Activated effector memory CD4-positive, alpha-beta T cell treated with anti-CD3 and anti-CD28 coated beads, Interleukin-2, amount 50 U/mL, for 16 hours (primary cell): ENCODE data around the gene GFRA1.
"Not testable (repeated sequence)": the region's sequence is repeated elsewhere in the genome, so short reads cannot be mapped to it uniquely, and the experiment has no call there.

Experiments
- DNase-seq: peaks from one replicate; pipeline ENCODE4 v3.0.0-alpha.2; 2020

GFRA1 gene

DNA sequence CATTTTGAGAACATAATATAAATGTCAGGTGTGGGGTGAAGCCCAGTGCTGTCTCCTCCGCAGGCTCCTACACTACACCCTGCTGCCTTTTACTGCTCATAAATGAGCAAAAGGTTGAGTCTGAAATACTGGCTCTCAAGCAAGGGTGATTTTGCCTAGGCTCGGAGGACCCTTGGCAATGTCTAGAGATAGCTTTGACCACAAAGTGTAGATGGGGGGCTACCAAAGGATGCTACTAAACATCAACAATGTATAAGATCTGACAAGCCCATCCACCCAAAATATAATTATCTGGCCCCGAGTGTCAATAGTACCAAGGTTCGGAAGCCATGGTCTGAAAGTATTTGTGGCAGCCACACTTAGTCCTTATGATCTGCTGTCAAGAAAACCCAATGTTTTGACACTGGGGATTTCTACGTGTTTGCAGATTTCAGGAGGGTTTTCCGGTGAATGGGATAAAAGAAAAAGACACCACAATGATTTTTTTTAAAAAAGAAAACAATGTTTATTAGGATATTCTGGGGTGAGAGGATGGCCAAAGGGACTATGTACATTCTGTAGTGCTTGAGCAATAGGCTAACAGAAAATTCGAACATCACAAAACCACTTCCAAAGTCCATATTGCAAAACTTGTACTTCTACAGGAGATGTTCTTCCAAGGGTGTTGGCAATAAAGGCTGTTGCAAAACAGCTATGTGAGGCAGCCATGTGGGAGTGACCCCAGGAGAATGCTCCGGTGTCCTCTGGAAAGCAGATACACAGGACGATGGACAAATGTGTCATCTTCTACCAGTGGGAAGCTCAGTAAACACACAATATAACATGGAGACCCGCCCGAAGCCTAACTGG is 216.3 kb downstream of the GFRA1 start:
- DNase-seq = no peak

DNA sequence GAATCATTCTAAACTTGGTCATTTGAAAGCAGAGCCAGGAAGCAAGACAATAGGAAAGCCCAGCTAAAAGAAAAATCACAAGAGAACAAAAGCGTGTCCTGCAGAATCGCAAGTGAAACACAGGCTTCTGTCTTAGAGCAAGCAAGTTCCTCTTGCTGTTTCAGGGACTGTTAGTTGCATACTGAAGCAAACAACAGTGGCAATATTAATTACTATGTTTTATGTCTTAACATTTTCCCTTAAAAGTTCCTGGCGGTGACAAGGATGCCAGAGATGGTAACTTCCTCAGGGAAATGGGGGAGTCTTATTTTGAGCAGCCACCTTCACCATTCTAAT is 217.1 kb downstream of the GFRA1 start:
- DNase-seq = no peak

GRCh38 chr10:116055252-116055916 is 217.6 kb downstream of the GFRA1 start:
- DNase-seq = no peak

DNA sequence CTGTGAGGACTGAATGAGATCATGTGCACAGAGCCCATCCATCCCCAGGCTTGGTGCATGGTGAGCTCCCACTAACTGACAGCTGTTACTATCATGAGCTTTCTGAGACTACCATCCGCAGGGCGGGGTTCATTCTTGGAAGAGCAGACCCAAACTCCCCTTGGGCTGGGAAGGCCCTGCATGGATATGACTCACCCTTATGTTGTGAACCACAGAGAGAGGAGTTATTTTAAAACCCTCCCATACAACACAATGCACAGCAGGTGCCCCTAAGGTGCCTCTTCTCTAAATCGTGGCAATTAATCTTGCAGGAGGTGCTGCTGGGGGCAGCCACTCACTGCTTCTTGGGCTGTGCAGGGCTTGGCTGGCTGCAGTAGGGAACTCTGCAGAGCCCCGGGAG is 219.1 kb downstream of the GFRA1 start:
- DNase-seq = no peak

GRCh38 chr10:116053009-116053730 is 219.8 kb downstream of the GFRA1 start:
- DNase-seq = not testable (repeated sequence)

- DNase-seq = not testable (repeated sequence)
Observed at GRCh38 chr10:116052522-116052921, 220.5 kb downstream of the GFRA1 start.

DNA sequence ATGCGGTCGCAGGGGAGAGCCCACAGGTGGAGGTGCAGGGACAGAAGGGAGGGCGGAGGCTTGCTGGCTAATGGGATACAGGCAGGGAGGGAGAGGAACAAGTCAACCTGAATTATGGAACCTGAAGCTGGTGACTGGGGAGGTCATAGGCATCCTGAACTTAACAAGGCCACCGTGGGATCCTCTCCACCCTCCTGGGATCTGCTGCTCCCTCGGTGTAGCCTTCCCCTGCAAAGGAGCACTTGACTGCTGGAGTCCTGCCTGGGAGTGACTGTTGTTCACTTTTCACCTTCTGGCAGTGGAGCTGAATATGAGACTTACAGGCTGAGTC is 223.1 kb downstream of the GFRA1 start:
- DNase-seq = no peak

- DNase-seq = no peak
Observed at GRCh38 chr10:116049158-116049973, 223.6 kb downstream of the GFRA1 start.

GRCh38 chr10:116045366-116046356 is 227.3 kb downstream of the GFRA1 start:
- no peak for DNase-seq

DNA sequence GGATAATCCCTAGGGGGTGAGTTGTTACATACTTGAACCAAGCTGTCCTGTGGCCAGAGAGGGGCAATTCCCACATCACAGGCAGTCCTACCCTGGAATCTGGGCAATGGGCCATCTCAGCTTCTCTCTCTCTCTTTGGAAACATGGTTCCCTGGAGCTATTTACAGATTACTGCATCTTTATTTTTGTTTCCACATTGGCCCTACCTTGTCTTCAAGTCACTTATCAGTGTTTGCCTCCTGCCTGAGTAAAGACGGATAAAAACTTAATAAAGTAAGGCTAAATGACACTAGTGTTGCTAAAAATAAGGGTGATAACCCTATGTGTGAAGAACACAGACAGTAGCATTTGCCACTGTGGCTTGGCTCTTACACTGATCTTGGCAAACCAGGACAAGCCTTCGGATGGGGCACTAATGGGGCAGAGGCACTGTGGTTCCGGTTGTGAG is 228.2 kb downstream of the GFRA1 start:
- DNase-seq = no peak

DNA sequence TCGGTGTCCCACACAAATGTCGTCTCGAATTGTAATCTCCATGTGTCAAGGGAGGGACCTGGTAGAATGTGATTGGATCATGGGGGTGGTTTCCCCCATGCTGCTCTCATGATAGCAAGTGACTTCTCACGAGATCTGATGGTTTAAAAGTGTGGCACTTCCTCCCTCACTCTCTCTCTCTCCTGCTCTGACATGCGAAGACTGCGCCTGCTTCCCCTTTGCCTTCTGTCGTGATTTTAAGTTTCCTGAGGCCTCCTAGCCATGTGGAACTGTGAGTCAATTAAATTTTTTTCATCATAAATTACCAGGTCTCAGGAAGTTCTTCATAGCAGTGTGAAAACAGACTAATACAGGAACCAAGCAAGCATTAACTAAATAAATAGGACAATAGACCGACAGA is 229.1 kb downstream of the GFRA1 start:
- DNase-seq = no peak

DNA sequence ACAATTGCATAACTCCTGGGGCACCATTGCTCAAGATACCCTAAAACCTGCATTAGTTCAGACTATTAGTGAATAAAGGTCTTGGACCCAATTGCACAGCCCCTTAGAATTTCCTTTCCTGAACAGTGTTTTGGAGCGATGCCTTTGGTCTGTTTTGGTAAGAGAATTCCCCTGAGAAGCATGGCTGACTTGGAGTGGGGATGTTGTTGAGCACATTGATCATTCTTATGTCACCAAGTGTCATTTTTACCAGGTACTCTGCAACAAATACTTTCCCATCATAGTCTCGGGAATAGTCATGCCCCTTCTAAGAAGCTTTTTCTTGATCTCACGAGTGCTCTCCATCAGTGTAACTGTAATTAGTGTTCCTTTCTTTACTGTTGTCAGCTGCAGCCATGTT is 229.7 kb downstream of the GFRA1 start:
- no peak for DNase-seq

GRCh38 chr10:116041948-116042347 is 231.1 kb downstream of the GFRA1 start:
- no peak for DNase-seq

- DNase-seq = no peak
Observed at GRCh38 chr10:116039612-116040011, 233.4 kb downstream of the GFRA1 start.

DNA sequence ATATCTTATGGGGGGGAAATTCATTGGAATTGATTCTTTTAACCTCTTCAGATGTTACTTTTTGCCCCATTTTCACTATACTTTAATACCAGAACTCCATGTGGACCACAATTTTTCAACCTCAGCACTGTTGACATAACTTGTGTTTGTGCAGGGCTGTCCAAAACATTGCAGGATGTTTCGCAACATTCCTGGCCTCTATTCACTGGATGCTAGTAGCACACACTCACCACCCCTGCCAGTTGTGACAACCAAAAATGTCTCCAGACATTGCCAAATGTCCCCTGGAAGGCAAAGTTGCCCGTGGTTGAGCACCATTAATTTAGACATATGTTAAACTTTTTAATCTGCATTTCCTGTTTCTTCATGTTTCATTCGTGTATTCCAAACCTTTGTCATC is 234.7 kb downstream of the GFRA1 start:
- DNase-seq = no peak

- DNase-seq = not testable (repeated sequence)
Observed at GRCh38 chr10:116035406-116035805, 237.6 kb downstream of the GFRA1 start.

DNA sequence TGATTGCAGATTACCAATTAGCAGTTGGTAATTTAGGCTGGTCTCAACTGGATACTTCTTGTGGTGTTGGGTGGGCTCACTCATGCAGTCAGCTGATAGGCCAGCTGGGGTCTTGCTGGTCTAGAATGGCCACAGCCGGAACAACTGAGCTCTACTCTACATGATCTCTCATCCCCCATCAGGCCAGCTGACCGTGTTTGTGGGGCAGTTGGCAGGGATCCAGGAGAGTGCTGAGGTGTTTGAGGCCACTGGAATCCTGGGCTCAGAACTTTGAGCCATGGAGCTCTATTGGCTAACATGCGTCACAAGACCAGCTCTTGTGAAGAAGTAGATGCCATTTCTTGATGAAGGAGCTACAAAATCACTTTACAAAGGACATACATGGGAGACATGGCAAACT is 242.4 kb downstream of the GFRA1 start:
- no peak for DNase-seq

GRCh38 chr10:116029826-116030225 is 243.2 kb downstream of the GFRA1 start:
- DNase-seq = no peak

DNA sequence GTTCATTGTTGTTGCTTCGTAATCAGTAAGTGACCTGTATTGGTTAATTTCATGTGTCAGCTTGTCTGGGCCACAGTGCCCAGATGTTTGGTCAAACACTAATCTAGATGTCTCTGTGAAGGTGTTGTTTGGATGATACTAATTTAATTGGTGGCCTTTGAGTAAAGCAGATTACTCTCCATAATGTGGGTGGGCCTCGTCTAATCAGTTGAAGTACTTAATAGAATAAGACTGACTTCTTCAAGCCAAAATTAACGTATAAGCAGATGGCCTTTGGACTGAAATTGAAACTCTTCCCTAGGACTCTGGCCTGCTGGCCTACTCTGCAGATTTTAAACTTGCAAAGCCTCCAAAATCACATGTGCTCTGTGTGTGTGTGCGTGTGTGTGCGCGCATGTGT is 245.7 kb downstream of the GFRA1 start:
- DNase-seq = no peak

DNA sequence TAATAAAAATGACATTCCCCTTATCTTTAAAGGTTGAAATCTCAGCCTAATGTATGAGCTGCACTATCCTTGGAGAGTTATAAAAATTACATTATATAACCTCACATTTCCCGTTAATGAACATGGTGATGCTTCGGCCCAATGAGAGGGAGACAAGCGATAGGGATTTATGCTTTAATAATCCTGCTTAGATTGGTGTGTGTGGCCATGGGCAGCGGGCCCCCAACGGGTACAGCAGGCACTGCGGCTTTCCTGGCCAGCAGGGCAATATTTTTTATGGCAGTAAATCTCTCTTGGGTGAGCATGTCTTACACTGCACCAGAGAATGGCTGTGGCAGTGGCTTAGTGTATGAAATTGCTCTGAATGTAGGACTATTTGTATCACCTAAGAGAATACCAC is 246.3 kb downstream of the GFRA1 start:
- DNase-seq = no peak

DNA sequence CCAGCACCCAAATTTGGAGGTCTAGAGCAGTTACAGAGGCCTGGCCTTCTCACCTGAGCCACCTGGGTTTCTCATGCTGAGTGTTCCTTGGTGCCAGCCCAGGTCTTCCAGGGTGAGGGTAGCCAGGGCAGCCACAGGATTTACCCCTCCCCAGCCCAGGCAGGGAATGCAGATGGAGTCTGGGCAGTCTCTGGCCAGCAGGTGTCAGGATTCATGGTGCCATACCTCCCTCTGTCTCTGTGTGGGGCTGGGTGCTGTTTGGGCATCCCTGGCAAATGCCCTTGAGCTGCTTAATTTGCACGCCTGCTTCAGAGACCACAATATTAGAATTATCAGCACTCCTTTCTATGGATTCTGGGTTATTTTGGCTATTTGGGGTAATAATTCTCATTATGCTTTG is 246.7 kb downstream of the GFRA1 start:
- DNase-seq = no peak
